ENCODE results near the gene GTF3C2. TPM values are rescaled to one million over a fixed set of nuclear protein-coding genes. Genes with fewer than 3 reads are reported as not detected.
A peak's percentile ranks its signal among the peaks of the same experiment; 100 is the strongest.

Gene GTF3C2
- total and polyA plus RNA-seq, 4 donors: 28.7 to 61.8 (median 43.7) TPM

GRCh38 chr2:27381577-27382181 lies 25.1 kb upstream of the GTF3C2 start:
- 95 to 98% methylated on average over 10 of the region's 10 CpGs for WGBS, 2 donors
- no peak for ATAC-seq (ENCODE audit: insufficient read depth, low FRiP score)
- H3K4me3 ChIP-seq: no peak overlapping the region

GRCh38 chr2:27380626-27381545 lies 24.3 kb upstream of the GTF3C2 start, which contains the start of gene ZNF513:
ZNF513 (minus strand) TSS chr2:27380734; CDS start chr2:27380526, 208 bp downstream.
- Histone ChIP-seq H3K4me3 (peak within 1 kb of the TSS; percentile 62), H3K4me1 (ENCODE audit: control insufficient read depth in 5 of 5, insufficient read depth in 5 of 5, low read length in 5 of 5) (peaks cover 4 to 19% (median 5%) of the 10 kb centered on the region in 5 donors), H3K9me3 (ENCODE audit: control insufficient read depth in 4 of 4, insufficient read depth in 3 of 4, low read length in 3 of 4) (no peaks in the 10 kb centered on the region), H3K27me3 (ENCODE audit: control insufficient read depth in 3 of 3, insufficient read depth in 3 of 3, low read length in 2 of 3) (no peaks in the 10 kb centered on the region), H3K9ac (ENCODE audit: insufficient read depth in 1 of 2, low read length in 2 of 2) (peak within 1 kb of the TSS; percentile 91 to 96), H3K27ac (ENCODE audit: low read depth in 1 of 2, low read length in 1 of 2) (peak within 1 kb of the TSS; percentile 88 to 93), H3K36me3 (ENCODE audit: control insufficient read depth in 4 of 4, insufficient read depth in 4 of 4, low read length in 4 of 4) (peaks cover 18 to 49% (median 33%) of the 10 kb centered on the region in 4 donors)
- 17 to 21% methylated on average over 61 to 67 of the region's 67 CpGs for WGBS, 2 donors
- ATAC-seq (ENCODE audit: insufficient read depth, low FRiP score) (peak; percentile 89), DNase-seq (peak; percentile 98)
- TF ChIP-seq, protein P1, sequence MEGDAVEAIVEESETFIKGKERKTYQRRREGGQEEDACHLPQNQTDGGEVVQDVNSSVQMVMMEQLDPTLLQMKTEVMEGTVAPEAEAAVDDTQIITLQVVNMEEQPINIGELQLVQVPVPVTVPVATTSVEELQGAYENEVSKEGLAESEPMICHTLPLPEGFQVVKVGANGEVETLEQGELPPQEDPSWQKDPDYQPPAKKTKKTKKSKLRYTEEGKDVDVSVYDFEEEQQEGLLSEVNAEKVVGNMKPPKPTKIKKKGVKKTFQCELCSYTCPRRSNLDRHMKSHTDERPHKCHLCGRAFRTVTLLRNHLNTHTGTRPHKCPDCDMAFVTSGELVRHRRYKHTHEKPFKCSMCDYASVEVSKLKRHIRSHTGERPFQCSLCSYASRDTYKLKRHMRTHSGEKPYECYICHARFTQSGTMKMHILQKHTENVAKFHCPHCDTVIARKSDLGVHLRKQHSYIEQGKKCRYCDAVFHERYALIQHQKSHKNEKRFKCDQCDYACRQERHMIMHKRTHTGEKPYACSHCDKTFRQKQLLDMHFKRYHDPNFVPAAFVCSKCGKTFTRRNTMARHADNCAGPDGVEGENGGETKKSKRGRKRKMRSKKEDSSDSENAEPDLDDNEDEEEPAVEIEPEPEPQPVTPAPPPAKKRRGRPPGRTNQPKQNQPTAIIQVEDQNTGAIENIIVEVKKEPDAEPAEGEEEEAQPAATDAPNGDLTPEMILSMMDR (IDR thresholded peaks at IDR 0.05; ENCODE audit: control extremely low read depth, extremely low read depth): no peak

More at GRCh38 chr2:27381577-27382181, 25.1 kb upstream of the GTF3C2 start:
- Histone ChIP-seq H3K27me3 (ENCODE audit: control insufficient read depth in 3 of 3, insufficient read depth in 3 of 3, low read length in 2 of 3) (no peaks in the 10 kb centered on the region), H3K9ac (ENCODE audit: insufficient read depth in 1 of 2, low read length in 2 of 2) (peak overlapping the region in 1 of 2 donors; percentile 65), H3K4me1 (ENCODE audit: control insufficient read depth in 5 of 5, insufficient read depth in 5 of 5, low read length in 5 of 5) (peaks cover 4 to 19% (median 5%) of the 10 kb centered on the region in 5 donors), H3K27ac (ENCODE audit: low read depth in 1 of 2, low read length in 1 of 2) (peak overlapping the region in 1 of 2 donors; percentile 85), H3K9me3 (ENCODE audit: control insufficient read depth in 4 of 4, insufficient read depth in 3 of 4, low read length in 3 of 4) (no peaks in the 10 kb centered on the region), H3K36me3 (ENCODE audit: control insufficient read depth in 4 of 4, insufficient read depth in 4 of 4, low read length in 4 of 4) (peaks cover 18 to 41% (median 28%) of the 10 kb centered on the region in 4 donors)
- DNase-seq: no peak
- TF ChIP-seq, protein P1 (IDR thresholded peaks at IDR 0.05; ENCODE audit: control extremely low read depth, extremely low read depth): no peak

DNA sequence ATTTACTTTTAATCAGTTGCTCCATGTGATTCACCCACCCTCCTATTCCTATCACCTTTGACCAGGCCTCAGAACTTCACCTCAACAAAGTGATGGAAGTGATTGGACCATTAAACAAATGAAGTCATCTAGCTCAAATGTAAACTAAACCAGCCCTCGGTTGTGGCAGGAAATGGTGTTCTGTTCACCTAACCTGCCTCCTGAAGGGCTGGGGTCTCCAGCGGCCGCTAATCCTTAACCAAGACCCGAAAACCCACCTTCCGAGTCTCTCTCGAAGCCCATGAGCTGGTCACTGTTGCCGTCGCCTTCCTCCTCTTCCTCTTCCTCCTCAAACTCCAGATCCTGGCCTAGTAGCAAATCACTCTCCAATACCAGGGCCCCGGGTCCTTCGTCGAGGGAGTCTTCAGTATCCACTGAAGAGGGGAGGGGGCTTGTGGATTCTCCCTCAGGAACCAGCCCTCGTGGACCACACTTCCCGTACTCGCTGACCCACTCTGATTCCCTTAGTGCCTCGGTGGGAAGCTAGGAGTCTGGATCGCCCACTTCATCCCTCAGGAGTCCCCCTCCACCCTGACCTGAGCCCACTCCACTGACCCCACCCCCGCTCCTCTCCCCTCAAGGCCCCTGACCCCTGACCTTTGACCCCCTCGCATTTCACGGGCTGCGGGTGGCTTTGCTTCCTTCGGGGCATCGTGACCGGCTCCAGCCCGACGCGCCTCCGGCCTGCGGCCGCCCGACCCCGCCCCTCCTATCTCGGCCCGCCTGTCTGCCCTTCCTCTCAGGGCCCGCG lies 23.5 kb upstream of the GTF3C2 start:
- H3K27ac ChIP-seq (ENCODE audit: low read depth in 1 of 2, low read length in 1 of 2): peak overlapping the region; percentile 88 to 93
- ATAC-seq (ENCODE audit: insufficient read depth, low FRiP score) (no peak), DNase-seq (peak; percentile 30 to 59 (median 45))
- peak overlapping the region; percentile 62 for H3K4me3 ChIP-seq
- H3K4me1 ChIP-seq (ENCODE audit: control insufficient read depth in 5 of 5, insufficient read depth in 5 of 5, low read length in 5 of 5): peaks cover 4 to 19% (median 5%) of the 10 kb centered on the region in 5 donors
- H3K27me3 ChIP-seq (ENCODE audit: control insufficient read depth in 3 of 3, insufficient read depth in 3 of 3, low read length in 2 of 3): no peaks in the 10 kb centered on the region
- H3K9me3 ChIP-seq (ENCODE audit: control insufficient read depth in 4 of 4, insufficient read depth in 3 of 4, low read length in 3 of 4): no peaks in the 10 kb centered on the region
- H3K9ac ChIP-seq (ENCODE audit: insufficient read depth in 1 of 2, low read length in 2 of 2): peak overlapping the region; percentile 91 to 96
- H3K36me3 ChIP-seq (ENCODE audit: control insufficient read depth in 4 of 4, insufficient read depth in 4 of 4, low read length in 4 of 4): peaks cover 19 to 58% (median 39%) of the 10 kb centered on the region in 4 donors
- TF ChIP-seq, protein P1 (IDR thresholded peaks at IDR 0.05; ENCODE audit: control extremely low read depth, extremely low read depth): no peak
- WGBS, 2 donors: 1% methylated on average over 35 of the region's 35 CpGs
